Activated CD4-positive, alpha-beta T cell treated with anti-CD3 and anti-CD28 coated beads, Interleukin-2, Interleukin-4, amounts not matched to agents 100 ng/mL and 50 ng/mL, durations not matched to agents 16 hours and 8 hours (primary cell): ENCODE data around the gene FILIP1L.
A peak's percentile ranks its signal among the peaks of the same experiment; 100 is the strongest.

ENCODE experiments used
- DNase-seq: peaks from one replicate; pipeline ENCODE4 v3.0.0-alpha.2; 2020; ENCODE audit warnings: low spot score

Gene FILIP1L

DNA sequence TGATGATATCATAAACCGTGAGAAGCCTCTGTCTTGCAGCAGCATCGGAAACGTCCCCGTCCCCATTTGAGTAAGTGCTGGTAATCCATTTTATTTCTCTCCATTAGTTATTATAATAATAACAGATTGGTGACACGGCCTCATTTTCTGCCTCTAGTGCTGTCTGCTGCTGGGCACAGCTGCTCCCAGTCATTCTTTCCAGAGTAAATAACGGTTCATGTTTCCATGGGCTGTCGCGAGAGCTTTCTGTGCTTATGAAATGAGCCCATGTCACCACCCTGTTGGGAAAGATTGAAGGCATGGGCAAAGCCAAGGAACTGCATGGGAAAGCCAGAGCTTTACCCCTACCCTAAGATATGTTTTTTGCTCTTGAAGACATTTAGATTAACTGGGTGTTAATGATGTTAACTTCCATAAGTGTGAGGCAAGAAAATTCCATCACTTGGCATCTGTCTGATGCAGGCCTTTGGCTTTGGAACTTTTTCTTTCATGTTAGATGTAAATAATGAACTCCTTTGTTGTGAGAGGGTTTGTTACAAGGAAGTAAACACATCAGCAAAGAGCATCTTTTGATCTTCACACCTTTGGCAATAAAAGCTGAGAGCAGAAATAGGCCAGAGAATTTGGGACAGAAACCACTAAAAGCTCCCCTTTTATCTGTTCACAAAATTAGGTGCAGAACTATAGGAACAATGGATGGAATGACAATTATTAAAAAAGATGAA, 141.8 kb downstream of the FILIP1L start:
- no peak for DNase-seq

DNA sequence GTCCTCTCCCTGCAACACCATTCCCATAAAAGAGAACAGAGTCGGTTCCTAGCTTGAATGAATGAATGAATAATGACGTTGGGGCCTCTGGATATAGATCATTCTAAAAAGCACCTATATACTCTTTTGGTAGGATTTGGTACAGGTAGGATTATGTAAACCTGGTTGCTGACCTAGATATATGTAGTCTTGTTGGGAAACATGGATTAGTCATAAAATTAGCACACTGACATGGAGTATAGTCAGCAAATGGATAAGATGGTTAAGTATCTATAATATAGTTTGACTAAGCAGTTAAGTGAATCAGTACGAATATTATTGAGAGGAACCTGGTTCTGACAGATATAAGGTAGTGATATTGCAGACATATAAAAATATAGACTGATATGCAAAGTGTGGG, 142.5 kb downstream of the FILIP1L start:
- DNase-seq: no peak

DNA sequence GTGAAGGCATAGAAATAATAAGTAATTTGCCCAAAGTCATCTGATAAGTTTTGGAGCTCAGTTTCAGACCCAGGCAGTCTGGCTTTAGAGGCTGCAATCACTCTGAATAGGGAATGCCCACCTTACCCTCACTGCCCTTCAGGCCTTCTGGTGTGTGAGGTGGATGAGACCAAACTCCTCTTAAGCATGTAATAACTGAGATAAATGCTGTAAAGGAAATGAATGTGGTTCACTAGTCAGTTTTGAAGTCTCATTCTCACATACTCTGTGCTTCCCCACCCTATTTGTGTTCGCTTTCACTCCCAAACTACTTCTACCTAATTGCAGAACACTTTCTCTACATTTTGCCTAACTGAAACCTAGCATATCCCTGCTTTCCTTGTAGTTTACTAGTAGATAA, 144.1 kb downstream of the FILIP1L start:
- peak; percentile 31 for DNase-seq

DNA sequence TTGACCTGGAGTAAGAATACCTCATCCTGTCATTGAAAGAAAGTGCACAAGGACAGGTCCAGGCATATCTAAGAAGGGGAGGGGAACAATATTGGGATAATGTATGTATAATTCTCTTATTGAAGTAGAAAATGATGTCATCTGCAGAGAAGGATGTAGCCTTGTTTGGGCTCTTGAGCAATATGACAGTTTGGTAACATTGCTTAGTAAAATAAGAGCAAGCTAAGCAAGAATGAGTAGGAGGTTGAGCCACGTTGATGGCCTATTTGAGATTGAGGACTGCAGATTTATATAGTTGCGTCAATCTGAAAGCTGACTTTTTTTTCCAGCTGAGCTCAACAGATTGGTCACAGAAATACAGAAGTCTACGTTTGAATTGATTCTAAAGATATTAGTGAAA, 145.2 kb downstream of the FILIP1L start:
- DNase-seq: peak; percentile 19

DNA sequence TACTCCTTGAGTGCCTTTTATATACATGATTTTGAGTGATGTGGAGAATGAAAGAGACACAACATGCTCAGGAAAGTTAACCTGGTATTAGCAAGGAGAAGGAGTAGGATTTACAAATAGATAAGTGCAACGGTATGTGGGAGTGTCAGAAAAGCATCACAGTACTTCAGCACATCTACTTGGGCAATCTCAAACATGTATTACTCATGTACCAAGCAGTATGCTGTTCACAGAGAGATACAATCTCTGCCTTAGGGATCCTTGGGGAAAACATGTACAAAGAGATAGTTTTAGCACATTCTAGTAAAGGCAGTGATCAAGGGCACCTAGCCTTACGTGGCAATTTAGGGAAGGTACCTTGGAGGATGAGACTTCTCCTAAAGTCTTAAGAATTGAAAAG, 146.5 kb downstream of the FILIP1L start:
- no peak for DNase-seq

DNA sequence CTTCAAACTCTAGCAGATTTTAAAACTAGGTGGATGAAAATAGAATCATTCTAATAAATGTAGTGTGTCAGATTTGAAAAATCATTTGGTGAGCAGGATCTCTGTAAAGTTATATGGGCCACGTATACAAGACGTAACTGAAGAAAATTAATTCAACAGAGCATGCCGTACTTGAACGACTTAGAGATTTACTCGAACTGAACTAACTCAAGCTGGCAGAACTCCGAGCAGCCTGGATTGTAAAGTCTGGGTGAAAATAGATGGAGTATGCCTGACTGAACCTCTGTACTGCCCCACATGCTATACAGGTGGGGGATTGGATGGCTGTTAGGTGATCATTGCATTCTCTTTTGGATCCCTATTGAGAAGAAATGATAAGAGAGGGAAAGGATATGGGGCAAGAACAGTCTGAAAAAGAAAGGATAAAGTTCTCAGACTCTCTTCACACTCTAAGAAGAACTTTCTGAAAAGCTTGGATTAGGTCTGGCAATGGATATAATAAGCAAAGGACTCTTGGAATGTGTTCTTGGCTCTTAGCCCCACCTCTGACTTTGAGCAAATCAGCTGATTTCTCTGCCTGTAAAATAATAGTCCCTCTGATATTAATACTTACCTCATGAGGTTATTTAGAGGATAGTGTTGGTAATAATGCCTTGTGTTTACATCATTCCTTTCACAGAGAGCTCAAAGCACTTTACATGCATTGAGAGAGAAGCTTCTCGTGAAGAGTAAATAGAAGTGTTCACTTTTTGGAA, 147.5 kb downstream of the FILIP1L start:
- no peak for DNase-seq

DNA sequence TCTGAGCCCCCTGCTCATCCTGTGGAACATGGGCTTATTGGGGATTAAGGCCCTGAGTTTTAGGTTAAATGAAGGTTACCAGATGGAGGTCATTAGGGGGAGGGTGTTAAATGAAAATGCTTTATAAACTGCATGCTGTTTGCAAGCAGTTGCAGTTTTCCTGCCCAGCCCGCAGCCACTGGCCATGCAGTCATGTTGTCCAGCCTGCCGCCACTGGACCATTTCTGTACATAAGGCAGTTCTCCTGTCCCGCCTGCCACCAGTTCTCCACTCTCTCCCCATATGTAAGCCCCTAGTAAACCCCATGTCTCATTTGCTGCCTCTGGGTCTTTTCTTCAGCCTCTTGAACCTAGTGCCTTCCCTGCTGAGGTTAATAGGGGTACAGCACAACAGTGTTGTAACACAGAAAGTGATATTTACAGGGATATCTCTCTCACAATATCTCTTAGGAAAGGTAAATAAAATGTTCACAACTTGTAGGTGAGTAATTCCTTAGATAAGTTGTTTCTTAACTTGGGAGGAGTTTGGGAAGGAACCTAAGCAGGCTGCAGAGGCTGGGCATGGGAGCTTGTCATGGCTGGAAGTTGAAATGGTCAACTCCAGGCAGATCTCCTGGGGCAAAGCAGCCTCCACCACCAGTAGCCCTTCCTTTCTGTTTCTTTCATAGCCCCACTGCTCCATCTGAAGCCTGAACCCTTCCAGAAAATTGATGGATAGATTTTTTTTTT, 148.5 kb downstream of the FILIP1L start:
- no peak for DNase-seq

DNA sequence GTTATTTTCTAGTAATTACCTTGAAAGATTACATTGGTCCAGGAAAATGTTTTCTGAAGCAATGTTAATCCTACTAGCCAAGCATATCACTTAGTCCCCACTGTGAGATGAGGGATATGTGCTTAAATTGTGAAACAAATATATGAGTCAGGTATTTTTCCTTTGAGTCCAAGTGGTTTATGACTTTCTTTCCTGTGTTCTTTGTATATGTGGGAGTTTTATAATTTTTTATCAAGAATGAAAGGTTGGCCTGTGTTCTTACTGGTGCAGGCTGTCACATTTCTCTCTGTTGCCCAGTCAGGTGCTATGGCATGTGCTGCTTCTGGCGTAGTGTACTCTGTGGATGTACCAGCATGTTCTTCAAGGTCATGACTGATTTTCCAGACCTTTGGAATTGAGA, 149.2 kb downstream of the FILIP1L start:
- no peak for DNase-seq

DNA sequence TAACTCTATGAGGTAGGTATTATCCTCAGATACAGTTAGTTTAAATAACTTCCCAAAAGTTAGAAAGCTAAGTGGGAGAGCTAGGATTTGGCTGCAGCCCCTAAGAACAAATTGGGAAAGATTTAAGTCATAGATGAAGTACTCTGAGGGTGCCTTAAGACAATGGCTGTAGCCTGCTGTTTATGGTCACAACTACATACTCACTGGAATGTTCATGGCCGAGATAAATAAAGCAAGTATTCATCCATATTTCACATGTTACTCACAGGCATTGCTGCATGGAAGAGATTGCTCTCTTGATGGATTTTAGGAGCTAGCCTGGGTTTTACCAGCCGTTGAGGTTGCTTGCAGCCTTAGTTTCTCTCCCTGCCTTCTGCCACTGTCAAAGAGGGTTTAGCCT, 151.6 kb downstream of the FILIP1L start:
- no peak for DNase-seq

DNA sequence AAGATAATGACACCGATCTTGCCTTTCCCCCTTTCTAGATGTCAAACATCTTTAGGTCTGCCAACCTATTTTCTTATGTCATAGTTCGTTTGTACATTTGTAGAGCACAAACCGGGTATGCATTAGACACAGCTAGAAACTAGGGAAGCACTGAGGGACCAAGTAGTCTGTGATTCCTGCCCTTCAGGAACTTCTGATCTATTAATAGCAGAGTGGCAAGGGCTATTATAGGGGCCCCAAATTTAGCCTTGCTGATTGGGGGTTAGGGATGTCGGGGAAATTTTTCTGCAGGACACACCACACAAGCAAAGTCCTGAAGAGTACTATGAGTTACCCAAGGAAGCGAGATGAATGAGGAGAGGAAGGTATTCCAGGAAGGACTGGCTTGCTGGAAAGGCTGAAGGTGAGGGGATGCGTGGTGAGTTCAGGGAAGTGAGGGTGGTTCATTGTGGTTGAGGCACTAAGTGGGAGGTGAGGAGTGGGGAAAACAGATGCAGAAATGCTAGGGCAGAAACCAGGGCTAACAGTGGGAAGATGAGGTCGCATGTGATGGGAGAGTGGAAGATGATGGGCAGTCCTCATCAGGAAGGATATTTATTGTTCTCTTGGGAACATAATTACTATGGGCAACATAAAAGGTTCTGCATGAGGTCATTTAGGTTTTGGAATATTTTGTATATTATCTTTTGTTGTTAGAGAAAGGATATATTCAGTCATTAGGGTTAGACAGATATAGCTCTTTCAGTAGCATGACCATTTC, 152.4 kb downstream of the FILIP1L start:
- no peak for DNase-seq

DNA sequence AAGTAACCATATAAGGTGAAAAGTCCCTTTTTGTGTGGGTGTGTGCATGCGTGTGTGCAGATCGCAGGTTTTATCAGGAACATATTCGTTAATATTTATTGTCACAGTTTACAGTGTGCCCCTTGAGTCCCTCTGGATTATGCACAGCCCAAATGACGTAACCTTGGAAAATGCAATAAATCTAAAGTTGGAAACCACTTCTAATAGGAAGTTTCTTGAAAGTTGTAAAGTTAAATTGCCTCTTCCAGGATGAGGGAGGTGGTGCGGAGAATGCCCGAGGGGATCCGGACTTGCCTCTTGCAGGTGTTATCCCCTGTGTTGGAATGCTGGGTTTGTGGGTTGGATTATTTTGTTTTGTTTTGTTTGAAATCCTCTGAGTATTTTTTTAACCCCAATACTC, 153.4 kb downstream of the FILIP1L start:
- DNase-seq: no peak

DNA sequence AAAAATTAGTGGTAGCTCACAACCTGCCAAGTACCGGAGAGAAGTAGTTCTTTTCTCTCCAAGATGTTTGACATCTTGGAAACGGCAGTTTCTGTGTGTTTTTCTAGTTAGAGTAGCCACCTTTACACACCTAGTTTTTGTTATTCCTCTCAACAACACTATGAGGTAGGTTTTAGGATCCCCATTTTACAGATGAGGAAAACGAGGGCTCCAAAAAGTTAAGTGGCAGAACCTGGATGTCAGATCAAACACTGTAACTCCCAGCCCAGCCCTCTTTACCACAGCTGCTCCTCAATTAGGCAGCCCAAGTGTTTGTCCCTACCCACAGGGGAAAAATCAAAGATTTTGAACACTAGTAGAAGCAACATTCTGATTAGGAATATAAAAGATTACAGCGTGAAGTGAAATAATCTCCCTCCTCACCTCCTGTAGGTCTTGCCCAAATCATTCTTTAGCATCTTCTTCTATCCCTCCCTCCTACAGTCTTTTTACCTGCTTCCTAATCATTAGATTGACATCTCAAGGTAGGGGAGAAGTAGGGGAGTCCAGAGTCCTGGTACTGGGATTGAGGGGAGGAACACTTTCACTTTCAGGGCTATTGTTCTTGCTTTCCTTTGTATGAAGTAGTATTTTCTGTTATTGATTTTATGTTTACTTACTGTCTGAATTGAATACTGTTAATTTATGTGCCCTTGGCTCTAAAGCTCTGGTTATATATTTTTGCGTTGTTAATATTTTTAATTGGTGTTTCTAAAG, 154.0 kb downstream of the FILIP1L start:
- DNase-seq: no peak

DNA sequence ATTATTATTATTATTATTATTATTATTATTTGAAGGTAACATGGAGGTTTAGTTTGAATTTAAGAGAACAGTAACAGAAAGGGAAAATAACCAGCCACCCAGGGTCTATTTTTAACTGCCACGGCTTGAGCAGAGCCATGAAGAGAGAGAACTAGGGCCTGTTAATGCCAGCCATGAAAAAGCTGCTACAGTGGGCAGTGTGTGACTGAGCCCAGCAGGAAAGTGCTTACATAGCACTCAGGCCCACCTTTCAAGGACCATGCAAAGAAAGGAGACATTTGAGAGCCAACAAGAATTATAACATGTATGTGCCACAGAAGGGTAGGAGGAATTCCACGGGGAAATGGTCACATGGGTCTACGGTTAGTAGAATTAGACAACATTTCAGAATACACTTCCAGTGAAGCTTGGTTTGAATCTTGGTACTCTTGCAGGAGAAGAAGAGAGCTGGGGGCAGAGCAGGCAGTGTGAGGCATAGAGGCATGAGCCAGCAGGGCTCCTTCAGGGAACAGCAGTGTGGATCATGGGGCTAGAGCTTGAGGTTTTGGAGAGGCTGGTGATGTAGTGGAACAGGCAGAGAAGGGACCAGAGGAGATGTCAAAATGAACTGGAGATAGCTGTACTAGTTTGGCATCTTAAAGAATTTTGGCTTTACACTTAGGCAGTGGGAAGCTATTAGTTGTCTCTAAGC, 155.9 kb downstream of the FILIP1L start:
- no peak for DNase-seq

DNA sequence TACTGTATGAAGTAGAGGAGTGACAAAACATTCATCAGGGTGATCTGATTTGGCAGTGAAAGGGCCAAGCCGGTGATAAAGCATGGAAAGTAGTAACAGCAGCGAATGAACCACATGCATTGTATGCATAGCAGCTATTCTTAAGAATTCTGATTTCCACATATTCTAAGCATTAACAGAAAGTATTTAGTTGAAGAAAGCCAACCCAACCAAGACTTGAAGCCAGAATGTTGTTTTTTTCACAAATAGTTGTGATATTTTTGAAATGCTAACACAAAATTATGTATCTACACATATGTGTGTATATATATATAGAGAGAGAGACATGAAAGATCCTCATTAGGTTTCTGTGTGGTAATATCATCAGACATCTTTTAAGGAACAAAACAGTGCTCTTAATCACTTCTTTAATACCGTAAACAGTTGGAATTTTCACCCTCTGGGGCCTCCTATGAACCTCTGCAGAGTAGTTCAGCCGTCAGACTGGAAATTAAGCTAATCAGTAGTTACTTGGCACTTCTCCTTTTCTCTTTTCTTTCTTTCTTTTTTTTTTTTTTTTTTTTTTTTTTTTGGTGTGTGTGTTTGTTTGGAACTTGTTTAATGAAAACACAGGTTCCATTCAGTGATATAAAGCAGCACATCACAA, 157.0 kb downstream of the FILIP1L start:
- no peak for DNase-seq

DNA sequence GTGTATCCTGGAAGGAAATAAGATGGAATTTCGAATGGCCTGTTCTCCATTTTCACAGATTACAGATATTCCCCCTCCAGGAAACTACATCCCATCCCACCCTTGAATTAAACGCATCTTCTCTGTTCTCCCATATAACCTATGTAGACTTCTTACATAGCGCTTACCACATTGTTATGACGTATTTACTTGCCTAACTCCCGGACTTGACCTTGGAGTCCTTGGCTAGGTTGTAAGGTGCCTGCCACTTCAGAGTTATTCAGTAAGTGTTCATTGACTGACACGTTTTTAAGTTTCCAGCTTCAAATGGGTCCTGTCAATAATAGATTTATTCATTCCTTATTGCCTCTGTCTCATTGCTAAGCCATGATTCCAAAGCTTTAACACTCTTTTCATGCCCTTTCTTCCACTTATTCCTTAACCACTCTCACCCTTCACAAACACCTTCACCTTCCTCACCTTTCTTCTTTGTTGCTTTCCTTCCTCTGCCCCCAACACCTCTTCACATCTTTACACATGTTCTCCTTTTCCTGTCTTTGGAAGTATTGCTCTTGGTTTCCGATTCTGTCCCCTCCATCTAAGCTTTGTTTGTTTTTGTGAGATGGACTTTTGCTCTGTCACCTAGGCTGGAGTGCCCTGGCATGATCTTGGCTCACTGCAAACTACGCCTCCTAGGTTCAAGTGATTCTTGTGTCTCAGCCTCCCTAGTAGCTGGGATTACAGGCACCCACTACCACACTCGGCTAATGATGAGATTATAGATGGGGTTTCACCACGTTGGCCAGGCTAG, 158.3 kb downstream of the FILIP1L start:
- no peak for DNase-seq

DNA sequence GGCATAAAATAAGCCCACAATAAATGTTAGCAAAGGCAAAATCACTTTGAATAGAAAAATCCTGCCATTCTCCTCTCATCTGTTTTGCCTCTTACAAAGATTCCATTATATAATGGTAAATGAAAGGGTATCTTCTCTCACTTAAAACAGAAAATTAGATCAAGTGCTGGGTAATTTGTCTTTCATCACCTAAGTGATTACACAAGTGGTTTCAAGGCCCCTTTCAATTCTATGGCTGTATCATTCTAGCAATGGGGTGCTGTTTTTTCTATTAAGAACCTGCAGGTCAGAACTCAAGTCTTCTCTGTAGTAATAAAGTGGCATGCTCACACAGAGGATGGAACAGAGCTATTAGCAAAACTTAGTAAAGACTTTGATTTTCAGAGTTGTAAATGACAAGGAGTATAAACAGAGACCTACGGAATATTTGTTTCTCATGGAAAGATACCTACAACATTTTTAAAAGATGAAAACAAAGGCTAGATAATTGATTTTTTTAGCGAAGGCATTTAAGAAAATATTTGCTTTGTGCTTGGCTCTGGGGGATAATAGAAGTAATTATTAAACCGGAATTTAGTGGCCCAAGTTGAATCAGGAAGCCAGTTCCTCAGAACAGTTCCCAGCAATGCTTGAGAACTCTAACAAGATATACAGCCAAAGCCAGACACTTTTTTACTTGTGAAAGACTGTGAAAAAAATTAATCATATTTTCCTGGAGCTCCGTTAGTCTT, 159.2 kb downstream of the FILIP1L start:
- DNase-seq: no peak

DNA sequence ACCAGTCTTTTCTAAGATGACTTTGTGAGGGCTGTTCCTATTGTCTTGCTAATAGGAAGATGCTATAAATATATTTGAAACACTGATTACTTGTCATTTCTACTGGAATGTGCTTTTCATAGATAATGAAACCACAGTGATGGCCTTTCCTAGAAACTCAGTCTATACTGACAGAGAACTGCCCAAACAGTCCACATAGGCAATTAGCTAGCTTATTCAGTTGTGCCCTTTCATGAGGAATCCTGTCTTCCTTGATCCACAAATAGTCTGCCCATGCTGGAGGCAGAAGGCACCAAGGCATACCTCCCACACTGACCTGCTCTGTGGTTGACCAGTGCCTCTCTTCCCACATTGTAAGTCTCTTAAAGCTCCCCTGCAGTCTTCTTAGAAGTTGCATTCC, 160.7 kb downstream of the FILIP1L start:
- no peak for DNase-seq

DNA sequence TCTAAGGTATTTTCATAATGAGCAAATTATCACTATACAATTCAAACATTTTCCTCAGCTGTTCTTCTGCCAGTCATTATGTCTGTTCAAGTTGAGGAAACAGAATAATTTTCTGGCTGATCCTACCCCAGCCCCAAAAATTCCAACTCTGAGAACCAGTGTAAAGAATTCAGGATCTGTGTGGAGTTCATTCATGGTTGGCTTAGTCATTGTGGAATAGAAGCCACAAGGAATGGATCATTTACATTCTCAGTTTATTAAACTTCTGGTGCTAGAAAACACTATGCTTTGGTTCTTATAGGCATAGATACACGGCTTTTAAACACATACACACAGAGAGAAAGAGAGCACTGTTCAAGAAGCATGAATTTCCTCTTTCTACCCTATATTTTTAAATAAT, 162.0 kb downstream of the FILIP1L start:
- no peak for DNase-seq

DNA sequence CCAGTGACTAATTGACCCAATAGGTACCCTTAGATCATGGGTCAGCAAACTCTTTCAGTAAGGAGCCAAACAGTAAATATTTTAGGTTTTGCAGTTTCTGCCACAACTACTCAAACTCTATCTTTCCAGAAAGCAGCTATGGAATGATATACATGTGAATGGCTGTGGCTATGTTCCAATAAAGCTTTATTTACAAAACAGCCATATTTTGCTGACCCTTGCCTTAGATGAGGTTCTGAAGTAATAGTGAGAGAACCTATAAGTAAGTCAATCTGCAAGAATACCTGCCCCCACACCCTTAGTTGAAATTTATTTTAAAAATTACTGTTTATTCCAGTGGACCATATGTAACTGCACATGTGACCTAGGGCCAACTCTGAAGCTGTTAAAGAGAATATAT, 162.6 kb downstream of the FILIP1L start:
- DNase-seq: no peak
